Ishikawa (cell line): Measurements from ENCODE around the gene PRR15L.

Experiments
- CEBPB ChIP-seq: IDR thresholded peaks from 2 replicates; pipeline ENCODE4 v1.6.1; 2012
- CREB1 ChIP-seq: IDR thresholded peaks from 2 replicates; pipeline ENCODE4 v1.6.1; 2012; ENCODE audit warnings: low read depth
- EGR1 ChIP-seq: IDR thresholded peaks from 2 replicates; pipeline ENCODE4 v1.6.1; 2012
- EP300 ChIP-seq: IDR thresholded peaks from 2 replicates; pipeline ENCODE4 v1.6.1; 2012; ENCODE audit warnings: borderline replicate concordance
- MAX ChIP-seq: IDR thresholded peaks from 2 replicates; pipeline ENCODE4 v1.6.1; 2012
- NFIC ChIP-seq: IDR thresholded peaks from 2 replicates; pipeline ENCODE4 v1.6.1; 2012
- RAD21 ChIP-seq: IDR thresholded peaks from 2 replicates; pipeline ENCODE4 v1.6.1; 2012; ENCODE audit warnings: low read depth
- TAF1 ChIP-seq: IDR thresholded peaks from 2 replicates; pipeline ENCODE4 v1.6.1; 2012; ENCODE audit warnings: low read depth, mild to moderate bottlenecking
- TCF12 ChIP-seq: IDR thresholded peaks from 2 replicates; pipeline ENCODE4 v1.6.1; 2012; ENCODE audit warnings: low read depth
- YY1 ChIP-seq: IDR thresholded peaks from 2 replicates; pipeline ENCODE4 v1.6.1; 2012; ENCODE audit warnings: low read depth
- ZBTB7A ChIP-seq: IDR thresholded peaks from 2 replicates; pipeline ENCODE4 v1.6.1; 2012; ENCODE audit warnings: low read depth

GRCh38 chr17:47966079-47966519 lies 8.4 kb upstream of the PRR15L start:
- no peak for TF ChIP-seq RAD21
- no peak for TF ChIP-seq ZBTB7A
- TF ChIP-seq YY1: no peak
- no peak for TF ChIP-seq EP300
- no peak for TF ChIP-seq MAX
- TF ChIP-seq CREB1: no peak
- TF ChIP-seq TCF12: no peak
- TF ChIP-seq NFIC: no peak
- TF ChIP-seq EGR1: no peak
- no peak for TF ChIP-seq TAF1
- no peak for TF ChIP-seq CEBPB
